ENCODE results near the gene TIGD6.
"Not testable (repeated sequence)": the region's sequence is repeated elsewhere in the genome, so short reads cannot be mapped to it uniquely, and the experiment has no call there.

TIGD6 gene

GRCh38 chr5:149969181-149969930 is 31.1 kb downstream of the TIGD6 start:
- DNase-seq: no peak

GRCh38 chr5:149966946-149967345 is 33.5 kb downstream of the TIGD6 start:
- DNase-seq: no peak

- DNase-seq: no peak
Measured at GRCh38 chr5:149963729-149964128, 36.7 kb downstream of the TIGD6 start.

GRCh38 chr5:149962601-149963300 is 37.7 kb downstream of the TIGD6 start:
- DNase-seq: no peak

GRCh38 chr5:149961957-149962409 is 38.5 kb downstream of the TIGD6 start:
- no peak for DNase-seq

GRCh38 chr5:149961186-149961685 is 39.2 kb downstream of the TIGD6 start:
- no peak for DNase-seq

GRCh38 chr5:149960272-149961185 is 39.9 kb downstream of the TIGD6 start, which contains the start of gene SLC26A2:
SLC26A2 (plus strand) TSS chr5:149960758; CDS start chr5:149977653, 16,895 bp downstream.
- DNase-seq: peak; percentile 95

- DNase-seq: peak; percentile 56
Measured at GRCh38 chr5:149959406-149960236, 40.8 kb downstream of the TIGD6 start.

- no peak for DNase-seq
Measured at GRCh38 chr5:149957855-149958254, 42.6 kb downstream of the TIGD6 start.

GRCh38 chr5:149956685-149957084 is 43.8 kb downstream of the TIGD6 start:
- no peak for DNase-seq

- DNase-seq: no peak
Measured at GRCh38 chr5:149954798-149955197, 45.7 kb downstream of the TIGD6 start.

GRCh38 chr5:149953436-149954121 is 46.9 kb downstream of the TIGD6 start:
- DNase-seq: no peak

GRCh38 chr5:149951138-149951749 is 49.2 kb downstream of the TIGD6 start:
- no peak for DNase-seq

GRCh38 chr5:149948993-149949392 is 51.5 kb downstream of the TIGD6 start:
- DNase-seq: no peak

- no peak for DNase-seq
Measured at GRCh38 chr5:149946118-149946517, 54.3 kb downstream of the TIGD6 start.

- no peak for DNase-seq
Measured at GRCh38 chr5:149944666-149945065, 55.8 kb downstream of the TIGD6 start, which contains the start of gene PDE6A. PDE6A (minus strand) TSS chr5:149944793; CDS start chr5:149944673, 120 bp downstream.

- not testable (repeated sequence) for DNase-seq
Measured at GRCh38 chr5:149943177-149943949, 57.1 kb downstream of the TIGD6 start.

Data from CD4-positive, alpha-beta T cell treated with Interleukin-15 for 1 hour (primary cell).